Sciatic nerve (tissue), 1 donor: ENCODE data around the gene MPPE1. TPM values are rescaled to one million over a fixed set of nuclear protein-coding genes. Genes with fewer than 3 reads are reported as not detected.

Experiments
- total RNA-seq: library from RNA; stranded (reverse); fragmentation: NEBNext Ultra II Directional; extraction: Animal tissue kit (Norgen Biotek cat#: 25700); gene quantifications from one replicate; pipeline ENCODE4 v1.2.1, GENCODE V29; 2021
- donor health status: DM: no; HTN: no; CAD: no.

The MPPE1 gene
- total RNA-seq, 1 donor from 2014 or later = 41.6 TPM

Other genes starting within 250 kb of the MPPE1 start
- 17.1 TPM for gene GNAL, start 219.1 kb downstream of the MPPE1 start, total RNA-seq
- gene CHMP1B, start 56.9 kb downstream of the MPPE1 start, total RNA-seq = 27.1 TPM
- gene IMPA2, start 73.2 kb upstream of the MPPE1 start, total RNA-seq = 15.8 TPM
- not detected for gene ANKRD62, start 185.5 kb upstream of the MPPE1 start, total RNA-seq